Effector CD4-positive, alpha-beta T cell (primary cell): ENCODE results near the gene EFNA3.
A peak's percentile ranks its signal among the peaks of the same experiment; 100 is the strongest.

Experiments used
- DNase-seq: peaks from one replicate; pipeline ENCODE4 v3.0.0-alpha.2; 2020

EFNA3 gene

DNA sequence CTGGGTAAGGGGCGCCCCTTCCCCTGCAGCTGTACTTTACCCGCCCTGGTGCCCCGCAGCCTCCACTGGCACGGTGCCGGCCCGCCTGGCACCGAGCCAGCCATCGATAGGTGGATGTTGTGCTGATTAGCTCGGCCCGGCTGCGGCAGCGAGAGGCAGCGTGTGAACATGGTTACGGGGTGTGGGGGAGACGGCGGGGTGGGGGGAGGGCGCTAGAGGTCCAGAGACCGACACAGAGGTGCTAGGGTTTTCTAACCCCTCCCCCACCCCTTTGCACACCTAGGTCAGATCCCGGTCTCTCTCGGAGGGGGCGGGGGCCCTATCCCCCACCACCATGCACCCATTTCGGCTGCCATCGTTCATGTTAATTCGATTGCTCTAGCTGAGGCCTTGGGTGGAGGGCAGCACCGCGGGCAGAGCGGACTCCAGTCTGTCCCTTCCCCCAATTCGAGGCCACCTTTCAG lies 8.4 kb upstream of the EFNA3 start:
- DNase-seq: no peak

DNA sequence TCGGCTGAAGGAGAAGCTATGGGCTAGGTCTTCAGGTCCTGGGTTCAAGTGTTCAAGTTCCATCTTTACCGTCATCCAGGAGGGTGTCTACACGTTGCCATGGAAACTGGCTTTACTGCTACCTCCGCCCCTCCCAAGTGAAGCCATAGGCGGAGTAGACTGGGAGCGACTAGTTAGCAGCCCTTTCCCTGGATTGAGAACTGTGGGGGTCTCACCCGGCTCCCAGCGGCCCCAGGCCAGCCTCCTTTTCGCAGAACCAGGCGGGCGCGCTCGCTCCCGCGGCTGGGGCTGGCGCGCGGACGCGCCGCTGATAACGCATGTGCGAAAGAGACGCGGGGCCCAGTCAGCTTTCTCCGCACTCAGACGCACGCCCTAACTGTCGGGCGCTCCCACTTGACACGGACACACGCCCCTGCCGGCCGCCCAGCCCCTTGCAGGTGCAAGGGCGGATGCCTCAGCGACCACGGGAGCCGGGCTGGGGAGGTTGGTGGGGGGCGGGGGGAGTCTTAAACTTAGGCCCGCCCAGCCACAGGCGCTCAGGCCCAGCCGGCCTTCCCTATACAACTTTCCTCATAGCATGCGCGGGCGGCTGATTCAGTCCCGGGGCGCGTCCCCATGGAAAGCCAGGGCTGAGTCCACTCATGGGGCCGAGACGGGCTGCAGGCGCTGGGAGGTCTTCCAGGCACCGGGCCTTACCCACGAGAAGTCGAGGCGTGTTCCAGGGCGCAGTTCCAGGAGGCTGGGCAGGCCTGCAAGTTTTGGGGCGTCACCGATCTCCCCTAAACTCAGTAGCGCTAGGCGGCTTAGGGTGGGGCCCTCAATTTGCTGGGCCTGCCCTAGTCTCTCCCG lies 7.7 kb upstream of the EFNA3 start:
- DNase-seq: peak; percentile 66

DNA sequence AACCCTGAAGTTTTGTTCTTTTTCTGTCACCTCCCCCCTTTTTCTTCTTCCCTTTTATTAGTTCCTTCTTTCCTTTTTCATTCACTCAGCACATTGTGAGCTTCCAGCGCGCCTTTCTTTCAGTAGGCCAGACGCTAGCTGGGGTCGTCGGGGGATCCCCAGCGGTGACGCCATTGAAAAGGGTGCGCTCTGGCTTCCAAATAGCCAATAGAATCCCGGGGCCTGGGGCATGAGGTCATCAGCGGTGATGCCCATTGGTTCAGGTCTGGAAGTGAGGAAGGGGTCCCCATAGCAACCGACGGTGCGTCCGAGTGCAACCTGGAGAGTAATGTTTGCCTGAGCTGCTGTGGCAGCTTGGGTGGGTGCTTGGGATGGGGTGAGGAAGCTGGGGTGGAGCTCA lies 6.9 kb upstream of the EFNA3 start:
- no peak for DNase-seq

DNA sequence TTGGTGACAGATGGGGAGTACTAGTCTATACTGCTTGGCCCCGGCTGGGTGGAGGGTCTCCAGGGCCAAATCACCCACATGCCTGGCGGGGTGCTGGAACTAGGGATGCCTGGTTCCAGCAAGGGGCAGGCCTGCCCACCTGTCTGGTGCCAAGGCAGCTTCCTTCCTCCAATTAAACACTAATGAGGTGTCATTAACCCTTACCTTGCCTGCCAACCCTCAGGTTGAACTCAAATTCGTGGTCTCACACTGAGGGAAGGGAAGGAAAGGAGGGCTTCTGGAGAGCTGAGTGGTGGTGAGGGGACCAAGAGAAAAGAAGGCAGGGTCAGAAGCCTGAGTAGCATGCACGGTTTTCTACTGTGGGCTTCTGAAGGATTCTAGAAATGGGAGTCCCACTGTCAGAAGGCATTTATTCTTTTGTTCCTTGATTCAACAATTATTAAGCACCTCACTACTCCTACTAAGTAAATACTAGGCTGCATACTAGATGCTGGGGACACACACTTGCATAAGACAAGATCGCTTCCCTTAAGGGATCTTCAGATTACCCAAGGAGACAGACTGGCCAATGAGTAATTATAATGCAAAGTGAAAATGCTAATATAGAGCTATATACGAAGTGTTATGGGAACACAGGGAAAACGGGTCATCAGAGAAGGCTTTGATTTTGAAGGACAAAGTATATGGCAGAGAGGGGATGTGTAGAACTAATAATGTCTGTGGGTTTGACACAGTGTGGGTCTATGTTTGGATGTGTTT lies 5.9 kb upstream of the EFNA3 start:
- DNase-seq: no peak

DNA sequence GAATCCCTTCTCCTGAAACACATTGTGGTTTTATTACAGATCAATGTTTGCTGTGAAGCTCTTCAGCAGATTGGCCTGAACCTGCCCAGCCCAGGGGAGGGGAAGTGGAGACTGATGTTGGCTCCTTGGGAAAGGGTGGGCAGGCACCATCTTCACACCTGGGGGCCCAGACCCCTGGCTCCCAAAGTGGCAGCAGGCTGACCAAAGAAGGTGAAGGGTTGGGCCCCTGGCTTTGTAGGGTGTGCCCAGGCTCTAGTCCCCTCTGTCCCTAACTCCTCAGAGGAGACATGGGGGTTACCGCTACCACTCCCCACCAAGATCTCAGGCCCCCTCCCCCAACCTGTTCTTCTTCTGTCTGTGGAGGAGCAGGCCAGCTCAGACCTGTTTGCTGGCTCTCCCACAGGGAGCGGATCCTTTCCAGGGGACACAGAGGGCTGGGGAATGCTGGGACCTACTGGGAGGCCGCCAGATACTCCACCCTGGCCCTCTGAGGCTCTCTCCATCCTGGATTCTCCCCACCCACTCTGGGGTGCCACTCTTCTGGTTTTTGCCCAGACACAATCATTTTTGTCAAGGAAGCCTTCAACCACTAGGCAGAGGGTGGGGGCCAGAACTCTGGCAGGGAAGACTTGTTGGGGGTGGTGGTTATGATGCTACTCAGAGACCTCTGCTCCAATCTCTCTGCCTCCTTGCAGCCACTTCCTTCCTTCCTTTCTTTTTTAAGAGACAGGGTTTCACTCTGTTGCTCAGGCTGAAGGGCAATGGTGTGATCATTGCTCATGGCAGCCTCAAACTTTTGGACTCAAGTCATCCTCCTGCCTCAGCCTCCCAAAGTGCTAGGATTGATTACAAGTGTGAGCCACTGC lies 5.0 kb upstream of the EFNA3 start:
- DNase-seq: no peak

DNA sequence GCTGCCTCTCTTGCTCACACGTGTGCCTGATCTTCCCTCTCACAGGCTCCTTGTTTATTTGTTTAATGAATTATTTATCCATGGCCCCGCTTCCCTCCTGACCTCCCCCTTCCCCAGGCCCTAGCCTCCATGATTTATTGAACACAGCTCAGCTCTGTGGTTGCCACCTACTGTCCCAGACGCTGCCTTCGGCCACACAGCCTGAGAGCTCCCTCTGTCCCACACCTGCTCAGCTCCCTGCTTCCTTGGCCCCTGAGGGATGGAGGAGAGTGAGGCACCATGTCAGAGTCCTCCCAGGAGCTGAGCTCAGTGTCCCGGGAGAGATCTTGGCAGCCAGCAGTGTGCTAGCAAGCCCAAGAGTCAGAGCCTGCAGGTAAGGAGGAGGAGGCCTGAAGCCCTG lies 3.1 kb upstream of the EFNA3 start:
- DNase-seq: no peak

DNA sequence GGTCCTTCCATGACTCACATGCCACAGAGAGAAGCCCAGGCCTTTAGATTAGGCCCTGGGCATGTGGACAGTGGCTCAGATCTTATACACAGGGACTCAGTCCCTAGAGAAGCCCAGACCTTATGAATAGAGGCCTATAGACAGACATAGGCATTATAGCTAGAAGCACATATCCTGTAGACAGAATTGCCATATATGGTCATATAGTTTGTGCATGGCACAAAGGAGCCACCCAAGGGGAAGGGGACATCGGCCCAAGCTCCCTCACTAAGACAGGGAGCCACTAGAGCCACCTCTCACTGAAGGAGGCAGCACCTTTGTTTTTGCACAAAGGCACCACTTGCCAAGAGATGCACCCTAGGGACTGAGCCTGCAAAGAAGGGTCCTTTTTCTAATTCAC lies 2.3 kb upstream of the EFNA3 start:
- no peak for DNase-seq

DNA sequence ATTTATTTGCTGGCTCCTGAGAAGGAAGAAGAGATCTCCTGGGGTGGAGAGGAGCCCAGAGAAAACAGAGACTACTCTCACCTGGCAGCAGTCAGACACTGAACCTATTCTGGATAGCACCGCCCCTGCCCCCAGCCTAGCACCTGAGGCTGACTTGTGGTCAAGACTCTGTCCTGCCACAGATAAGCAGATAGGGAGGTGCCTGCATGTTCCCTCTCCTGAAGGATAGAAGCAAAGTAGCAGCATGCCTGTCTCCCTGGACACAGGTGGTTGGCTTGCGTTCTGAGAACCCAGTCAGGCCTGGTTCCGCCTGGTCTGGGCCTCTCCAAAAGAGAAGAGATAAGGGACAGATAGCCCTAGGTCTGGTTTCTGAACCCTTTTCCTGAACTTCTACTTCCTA lies 1.3 kb upstream of the EFNA3 start:
- no peak for DNase-seq

DNA sequence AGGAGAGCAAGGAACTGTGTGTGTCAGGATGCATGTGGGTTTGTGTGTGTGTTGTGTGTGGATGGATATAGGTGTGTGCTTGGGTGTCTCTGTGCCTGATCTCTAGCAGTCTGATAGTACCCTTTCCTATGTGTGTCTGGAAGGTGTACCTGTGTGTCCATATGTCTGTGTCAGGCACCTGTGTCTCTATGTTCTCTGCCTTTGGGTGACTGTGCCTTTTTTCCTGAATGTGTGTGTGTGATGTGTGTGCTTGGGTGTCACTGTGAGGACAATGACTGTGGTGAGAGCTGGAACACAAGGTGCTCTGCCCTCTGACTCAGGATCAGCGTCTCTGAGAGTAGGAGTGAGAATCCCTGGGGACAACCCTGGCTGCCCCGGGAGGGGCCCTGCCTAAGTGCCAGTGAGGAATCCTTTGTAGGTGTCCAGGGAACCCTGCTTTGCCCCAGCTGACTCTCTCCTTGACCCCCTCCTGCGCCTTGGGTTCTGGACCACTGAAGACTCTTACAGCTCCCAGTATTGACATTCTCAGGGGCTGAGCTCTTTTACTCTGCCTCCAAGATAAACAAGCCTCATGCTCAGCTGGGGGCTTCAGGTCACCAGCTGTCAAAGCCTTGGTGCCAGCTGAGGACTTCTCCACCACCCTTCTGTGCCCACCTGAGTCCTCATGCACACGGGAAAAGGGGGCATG lies 735 bp upstream of the EFNA3 start:
- DNase-seq: no peak

DNA sequence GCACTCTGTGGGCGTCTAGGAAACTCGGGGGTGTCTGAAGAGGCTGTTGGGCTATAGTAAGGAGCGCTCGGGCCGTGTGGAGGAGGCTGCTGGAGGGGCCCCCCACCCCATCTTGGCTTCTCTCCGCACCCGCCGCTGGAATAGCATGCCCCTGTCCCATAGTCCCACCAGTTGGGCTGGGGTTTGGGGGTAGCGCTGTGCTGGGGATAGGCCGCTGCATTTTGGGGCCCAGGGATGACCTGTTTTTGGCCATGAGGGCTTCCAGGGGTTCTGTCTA lies 511 bp downstream of the EFNA3 start:
- DNase-seq: no peak

DNA sequence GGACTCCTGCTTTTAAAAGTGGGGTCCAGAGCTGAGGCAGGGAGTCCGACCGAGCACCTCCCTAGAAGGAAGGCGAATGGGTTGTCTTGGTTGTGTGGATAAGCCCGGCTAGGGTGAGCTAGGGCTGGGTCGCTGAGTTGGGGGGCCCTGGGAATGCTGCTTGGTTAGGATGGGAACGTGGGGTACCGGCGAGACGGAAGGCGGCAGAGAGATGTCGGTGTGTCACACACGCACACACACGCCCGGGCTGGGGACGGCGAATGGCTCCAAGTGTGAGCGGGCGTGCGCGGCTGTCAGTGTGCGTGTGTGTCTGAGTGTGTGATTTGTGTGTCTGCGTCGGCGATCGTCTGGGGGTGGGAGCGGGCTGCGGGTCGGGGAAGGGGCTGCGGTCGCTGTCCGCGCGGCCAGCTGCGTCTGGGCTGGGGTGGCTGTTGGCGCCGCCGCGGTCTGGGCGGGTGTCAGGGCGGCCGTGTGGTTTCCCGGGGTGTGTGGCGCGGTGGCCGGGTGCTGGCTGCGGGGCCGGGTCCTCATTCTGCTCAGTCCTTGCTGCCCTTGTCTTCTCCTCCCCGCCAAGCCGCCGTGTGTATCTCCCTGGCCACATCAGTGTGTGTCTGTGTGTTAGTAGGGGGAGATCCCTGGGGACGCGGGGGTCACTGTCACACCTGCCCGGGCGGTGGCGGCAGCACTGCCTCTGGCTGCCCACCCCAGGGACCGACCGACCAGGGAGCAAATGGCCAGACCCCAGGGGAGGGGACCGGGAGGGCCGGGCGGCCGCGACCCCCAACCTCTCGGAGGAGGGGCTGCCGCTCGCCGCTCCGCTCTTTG lies 1.1 kb downstream of the EFNA3 start:
- DNase-seq: no peak

DNA sequence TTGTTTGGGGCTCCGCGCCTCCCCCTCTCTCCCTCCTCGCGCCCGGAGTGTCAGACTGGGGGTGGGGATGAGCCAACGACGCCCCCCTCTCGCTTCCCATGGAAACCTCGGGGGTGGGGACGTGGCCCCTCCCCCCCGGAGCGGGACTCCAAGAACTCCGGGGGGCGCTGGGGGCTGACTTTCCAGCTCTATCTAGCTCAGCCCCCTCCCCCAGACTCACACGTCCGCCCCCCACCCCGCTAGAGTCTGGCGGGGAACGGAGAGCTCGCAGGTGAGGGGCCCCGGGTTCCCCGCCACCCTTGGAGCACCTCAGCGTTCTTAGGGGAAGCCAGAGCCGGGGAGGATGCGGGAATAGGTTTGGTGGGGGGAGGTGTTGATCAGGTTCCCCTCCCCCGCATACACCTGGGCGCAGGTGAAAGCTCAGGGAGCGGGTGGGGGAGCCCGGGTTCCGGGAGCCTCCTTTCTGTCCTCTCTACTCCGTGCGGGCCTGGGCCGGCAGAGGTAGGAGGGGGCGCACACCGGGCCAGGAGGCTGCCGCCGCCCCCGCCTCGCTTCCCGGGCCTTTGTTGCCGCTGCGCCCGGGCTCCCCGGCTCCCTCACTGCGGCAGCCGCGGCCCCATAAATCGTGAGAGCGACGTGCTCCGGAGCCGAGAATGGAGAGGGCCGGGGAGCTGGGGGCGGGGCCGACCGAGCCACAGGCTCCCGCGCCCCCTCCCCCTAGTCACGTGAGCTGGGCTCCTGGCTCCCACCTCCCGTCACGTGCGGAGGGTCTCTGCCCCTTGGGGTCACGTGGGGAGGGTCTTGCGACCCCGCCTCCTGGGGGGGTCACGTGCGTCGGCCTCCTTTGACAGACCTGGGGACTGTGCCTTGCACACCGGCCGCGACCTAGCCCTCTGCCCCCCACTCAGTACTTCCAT lies 1.9 kb downstream of the EFNA3 start:
- no peak for DNase-seq

DNA sequence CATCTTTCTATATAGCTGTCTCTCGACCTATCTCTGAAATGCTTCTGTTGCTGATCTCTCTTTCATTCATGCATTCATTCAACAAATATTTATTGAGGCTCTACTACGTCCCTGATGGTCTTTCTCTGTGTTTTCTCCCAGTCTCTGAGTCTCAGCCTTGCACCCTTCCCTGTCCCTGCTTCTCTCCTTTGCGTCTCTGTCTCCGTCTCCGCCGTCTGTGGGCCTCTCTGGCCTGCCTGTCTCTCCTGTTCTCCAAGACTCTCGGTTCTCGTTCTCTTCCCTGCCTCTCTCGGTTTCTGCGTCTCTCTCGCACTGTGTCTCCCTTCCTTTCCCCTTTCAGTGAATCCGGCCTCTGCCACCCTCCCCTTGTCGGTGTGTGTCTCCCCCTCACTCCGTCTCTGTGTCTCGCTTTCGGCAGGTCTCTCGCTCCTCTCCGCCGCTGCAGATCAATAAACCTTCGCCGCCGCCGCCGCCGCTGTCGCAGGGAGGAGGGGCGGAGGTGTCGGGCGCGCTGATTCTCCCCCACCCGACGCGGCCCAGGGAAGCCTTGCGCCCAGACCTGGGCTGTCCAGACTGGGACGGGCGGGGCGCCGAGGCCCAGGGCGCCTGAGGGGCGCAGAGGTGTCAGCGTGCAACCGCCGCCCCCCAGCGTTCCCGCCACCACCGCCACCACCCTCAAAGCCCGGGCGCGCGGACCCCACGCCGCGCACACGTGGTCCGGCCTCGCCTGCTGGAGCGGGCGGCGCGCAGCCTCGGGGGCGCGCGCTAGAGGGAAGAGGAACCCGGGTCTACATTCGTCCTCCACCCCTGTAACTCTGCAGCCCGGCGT lies 3.0 kb downstream of the EFNA3 start:
- DNase-seq: no peak

DNA sequence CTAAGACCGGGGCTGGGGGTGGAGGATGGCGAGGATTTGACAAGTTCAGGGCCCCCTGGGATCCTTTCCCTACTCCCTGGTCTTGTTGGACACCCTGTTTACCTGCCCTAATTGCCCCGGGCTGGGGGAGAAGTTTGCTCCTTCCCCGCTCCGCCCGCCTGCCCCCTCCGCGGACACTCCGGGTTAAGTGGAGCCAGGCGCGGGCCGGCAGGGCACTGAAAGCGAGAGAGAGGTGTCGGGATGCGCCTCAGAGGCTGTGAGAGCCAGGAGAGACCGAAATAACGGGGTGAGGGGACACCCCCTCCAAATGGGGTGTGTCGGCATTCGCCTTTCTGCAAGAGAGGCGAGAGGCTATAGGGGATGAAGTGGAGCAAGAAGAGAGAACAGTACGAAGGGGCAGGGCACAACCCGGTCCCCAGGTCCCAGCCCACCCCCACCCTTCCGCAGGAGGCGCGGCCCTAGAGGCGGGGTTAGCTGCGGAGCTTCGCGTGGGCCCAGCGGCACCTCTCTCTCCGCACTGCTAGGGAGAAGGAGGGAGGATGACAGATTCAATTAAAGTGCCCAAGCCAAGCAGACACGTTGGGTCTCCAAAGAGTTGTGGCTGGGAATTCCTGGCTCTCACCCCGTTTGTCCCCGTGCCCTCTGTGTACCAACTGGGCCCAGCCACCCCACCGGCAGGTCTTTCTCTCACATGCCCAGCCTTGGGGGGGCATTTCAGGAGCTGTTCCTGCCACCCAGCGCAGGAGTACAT lies 3.8 kb downstream of the EFNA3 start:
- DNase-seq: no peak

DNA sequence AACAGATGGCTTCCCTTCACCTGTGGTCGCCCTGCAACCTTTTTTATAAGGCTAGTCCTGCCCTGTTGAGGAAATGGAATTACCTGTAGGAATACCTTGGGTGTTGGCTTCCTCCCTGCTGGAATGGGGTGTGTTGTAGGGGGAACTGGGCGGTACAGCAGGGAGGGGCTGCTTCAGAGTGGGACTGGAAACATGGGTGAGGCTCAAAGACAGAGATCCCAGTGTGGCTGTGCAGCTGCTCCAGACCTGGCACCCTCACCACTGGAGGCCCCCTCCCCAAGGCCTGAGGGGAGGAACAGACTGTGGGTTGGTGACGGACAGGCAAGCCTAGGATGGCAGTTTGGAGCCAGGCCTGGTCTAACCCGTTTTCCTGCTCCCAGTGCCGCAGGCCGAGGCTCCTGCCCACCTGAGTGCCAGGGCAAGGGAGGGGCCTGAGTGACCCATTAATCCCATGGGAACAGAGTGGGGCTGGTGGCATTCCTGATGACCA lies 4.5 kb downstream of the EFNA3 start:
- DNase-seq: no peak

DNA sequence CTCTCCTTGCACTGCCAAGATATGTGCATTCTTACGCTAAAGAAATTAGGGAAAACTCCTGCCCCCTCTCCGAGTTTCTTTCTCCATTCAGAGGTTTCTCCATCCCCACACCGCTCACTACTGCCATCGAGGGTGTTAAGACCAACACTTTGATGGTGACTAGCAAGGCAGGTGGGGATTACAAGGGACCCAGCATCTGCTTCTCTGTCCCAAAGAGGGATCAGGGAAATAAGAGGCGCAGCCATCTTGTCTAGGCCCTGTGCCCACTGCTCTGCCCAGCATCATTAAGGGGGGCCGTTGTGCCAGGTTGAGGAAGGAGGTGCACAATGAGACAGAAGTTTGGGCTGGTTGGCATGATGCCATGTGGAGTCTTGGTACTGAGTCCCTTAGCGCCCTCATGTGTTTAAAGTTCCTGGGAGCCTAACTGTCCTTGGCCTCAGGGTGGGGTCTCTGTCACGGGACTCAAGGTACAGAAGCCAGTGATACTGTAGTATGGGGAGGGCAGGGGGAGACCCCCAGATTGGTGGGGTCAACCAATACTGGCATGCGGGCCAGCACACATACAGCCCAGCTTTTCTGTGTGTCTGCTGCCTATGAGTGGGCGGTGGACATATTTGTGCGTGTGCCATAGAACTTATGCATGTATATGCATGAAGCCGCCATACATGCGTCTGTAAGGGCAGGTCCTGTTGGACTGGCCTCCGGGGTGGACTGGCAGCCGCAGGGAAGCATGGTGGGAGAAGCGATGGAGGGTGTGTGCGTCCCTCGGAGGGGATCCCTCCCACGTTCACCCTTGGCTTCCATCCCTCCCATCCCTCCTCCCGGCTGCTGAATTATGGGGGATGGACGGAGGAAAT lies 5.5 kb downstream of the EFNA3 start:
- no peak for DNase-seq

DNA sequence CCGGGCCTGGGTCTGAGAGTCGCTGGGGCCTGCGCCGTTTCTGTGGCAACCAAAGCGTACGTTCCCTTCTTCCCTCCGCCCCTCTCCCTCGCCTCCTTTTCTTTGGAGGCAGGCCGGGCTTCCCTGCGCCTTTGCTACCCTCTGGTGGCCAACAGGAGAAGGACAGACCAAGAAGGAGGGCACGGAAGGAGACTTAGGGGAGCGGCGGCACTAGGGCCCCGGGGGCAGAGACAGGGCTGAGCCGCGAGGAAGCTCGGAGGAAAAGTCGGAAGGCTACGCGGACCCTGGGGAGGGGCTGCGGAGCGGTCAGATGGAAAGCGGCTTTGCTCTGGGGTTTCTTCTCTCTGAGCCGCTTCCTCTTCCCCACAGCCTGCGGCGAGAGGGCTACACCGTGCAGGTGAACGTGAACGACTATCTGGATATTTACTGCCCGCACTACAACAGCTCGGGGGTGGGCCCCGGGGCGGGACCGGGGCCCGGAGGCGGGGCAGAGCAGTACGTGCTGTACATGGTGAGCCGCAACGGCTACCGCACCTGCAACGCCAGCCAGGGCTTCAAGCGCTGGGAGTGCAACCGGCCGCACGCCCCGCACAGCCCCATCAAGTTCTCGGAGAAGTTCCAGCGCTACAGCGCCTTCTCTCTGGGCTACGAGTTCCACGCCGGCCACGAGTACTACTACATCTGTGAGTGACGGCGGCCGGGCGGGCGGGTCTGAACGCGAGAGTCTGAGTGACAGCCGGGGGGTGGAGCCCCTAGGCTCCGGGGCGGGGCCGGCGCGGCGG lies 6.3 kb downstream of the EFNA3 start:
- DNase-seq: peak; percentile 85
